B cell (primary cell): ENCODE data around the gene PCBP1.

Experiments
- CTCF ChIP-seq: fragments of 200-600 bp; IDR thresholded peaks from one replicate; pipeline ENCODE4 v1.8.0; 2022; ENCODE audit warnings: antibody characterized with exemption, mild to moderate bottlenecking
- EZH2 ChIP-seq: IDR thresholded peaks from 2 replicates; pipeline ENCODE4 v1.6.1; 2012; ENCODE audit warnings: borderline replicate concordance, low read depth, mild to moderate bottlenecking, moderate library complexity, low read length; ENCODE audit not compliant: insufficient read depth, poor library complexity, severe bottlenecking

- TF ChIP-seq CTCF (no peak), EZH2 (no peak)
These were observed 4.5 kb downstream of the PCBP1 start for GRCh38 chr2:70091816-70092215.
